Measurements from ENCODE around the gene RAB17.

- TF ChIP-seq EP300 (IDR thresholded peaks at IDR 0.05) (no peak), CTCF (IDR thresholded peaks at IDR 0.05) (no peak), POLR2AphosphoS5 (IDR thresholded peaks at IDR 0.05) (no peak)
These were observed 58.4 kb downstream of the RAB17 start for GRCh38 chr2:237532160-237532559.
